CMK (cell line): ENCODE data around the gene C19orf85.

Experiments used
- DNase-seq: peaks from one replicate; pipeline ENCODE4 v3.0.0-alpha.2; 2010; ENCODE audit warnings: low read depth

Gene C19orf85

DNA sequence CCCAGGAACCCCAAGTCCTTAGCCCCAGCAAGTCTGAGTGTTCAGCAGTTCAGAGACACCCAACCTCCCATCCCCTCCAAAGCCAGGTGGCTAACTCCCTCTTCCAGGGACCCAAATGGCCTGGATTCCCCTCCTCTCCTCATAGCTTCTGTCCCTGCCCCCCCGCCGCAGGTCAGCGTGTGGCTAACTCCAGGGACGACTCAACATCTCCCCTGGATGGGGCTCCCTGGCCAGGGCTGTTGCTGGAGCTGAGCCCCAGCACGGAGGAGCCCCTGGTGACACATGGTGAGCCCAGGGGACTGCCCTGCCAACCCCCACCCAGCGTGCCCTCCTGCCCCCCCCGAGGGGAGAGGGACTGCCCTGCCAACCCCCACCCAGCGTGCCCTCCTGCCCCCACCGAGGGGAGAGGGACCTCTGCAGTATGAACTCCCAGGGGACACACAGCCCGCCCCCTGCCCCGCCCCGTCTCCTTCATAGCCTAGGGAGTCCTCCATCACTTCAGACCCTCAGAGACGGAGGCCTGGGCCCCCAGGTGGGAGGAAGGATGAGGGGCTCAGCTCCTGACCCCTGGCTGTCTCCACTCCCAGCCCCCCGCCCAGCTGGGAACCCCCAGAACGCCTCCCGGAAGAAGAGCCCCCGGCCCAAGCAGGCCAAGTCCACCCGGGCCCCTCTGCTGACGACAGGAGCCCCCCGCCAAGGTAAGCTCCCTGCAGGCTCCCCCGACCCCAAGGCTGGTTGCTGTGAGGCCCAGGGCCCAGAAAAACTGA lies 25.3 kb upstream of the C19orf85 start:
- DNase-seq, result no peak

DNA sequence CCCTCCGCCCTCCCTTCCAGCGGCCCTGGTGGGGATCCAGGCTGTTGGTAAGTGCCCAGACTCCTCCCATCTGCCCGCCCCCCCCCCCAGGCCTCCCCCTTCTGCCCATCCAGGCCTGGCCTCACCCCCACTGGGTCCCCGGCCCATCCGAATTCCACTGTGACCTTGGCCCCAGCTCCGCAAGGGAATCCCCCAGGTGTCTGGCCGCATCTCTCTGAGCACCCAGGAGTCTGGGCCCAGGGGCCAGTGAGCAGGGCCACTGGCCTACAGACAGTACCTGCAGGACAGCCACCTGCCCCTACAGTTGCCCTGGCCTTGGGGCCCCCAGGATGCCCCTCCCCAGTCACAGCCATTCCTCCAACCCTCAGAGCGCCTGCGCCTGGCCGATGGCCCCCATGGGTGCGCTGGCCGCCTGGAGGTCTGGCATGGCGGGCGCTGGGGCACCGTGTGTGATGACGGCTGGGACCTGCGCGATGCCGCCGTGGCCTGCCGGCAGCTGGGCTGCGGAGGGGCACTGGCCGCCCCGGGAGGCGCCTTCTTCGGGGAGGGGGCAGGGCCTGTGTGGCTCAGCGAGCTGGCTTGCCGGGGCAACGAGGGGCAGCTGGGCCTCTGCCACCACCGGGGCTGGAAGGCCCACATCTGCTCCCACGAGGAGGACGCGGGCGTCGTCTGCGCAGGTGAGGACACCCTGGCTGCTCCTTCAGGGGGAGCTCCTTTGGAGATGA lies 24.6 kb upstream of the C19orf85 start:
- DNase-seq, result no peak

DNA sequence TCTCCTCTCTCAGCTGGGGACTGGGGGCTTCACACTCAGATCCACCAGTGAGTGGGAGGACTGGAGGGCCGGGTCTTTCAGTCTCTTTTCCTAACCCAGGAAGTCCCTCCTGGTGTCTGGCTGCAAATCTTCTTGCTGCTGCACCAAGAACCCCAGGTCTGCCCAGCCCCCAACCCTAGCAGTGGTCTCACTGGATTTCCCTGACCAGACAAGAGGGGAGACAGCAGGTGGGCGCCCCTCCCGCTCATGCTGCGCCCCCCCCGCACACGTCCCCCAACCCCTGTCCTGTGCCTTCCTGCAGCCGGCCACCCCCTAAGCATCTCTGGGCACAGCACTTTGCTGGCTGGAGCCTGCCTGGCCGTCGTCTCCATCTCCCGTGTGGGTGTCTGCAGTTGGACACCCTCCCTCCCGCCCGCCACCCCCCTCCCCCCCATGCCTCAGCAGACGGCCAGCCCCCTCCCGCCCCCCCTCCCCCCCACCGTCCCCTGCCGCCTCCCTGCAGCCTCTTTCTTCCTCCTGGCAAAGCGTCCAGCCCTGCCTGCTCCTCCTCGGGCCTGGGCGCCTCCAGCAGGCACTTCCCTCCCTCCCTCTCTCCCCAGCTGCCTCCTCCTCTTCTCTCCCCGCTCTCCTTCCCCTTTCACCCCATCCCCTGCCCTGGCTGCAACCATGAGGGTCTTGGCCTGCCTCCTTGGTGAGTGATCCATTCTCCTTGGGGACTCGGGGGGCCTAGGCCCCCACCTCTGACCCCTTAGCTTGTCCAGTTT lies 23.6 kb upstream of the C19orf85 start, which contains the start of gene SSC5D:
SSC5D (plus strand) TSS at position 513 of the 764 bp plus-strand sequence; CDS start at position 667, 154 bp downstream.
- no peak for DNase-seq

DNA sequence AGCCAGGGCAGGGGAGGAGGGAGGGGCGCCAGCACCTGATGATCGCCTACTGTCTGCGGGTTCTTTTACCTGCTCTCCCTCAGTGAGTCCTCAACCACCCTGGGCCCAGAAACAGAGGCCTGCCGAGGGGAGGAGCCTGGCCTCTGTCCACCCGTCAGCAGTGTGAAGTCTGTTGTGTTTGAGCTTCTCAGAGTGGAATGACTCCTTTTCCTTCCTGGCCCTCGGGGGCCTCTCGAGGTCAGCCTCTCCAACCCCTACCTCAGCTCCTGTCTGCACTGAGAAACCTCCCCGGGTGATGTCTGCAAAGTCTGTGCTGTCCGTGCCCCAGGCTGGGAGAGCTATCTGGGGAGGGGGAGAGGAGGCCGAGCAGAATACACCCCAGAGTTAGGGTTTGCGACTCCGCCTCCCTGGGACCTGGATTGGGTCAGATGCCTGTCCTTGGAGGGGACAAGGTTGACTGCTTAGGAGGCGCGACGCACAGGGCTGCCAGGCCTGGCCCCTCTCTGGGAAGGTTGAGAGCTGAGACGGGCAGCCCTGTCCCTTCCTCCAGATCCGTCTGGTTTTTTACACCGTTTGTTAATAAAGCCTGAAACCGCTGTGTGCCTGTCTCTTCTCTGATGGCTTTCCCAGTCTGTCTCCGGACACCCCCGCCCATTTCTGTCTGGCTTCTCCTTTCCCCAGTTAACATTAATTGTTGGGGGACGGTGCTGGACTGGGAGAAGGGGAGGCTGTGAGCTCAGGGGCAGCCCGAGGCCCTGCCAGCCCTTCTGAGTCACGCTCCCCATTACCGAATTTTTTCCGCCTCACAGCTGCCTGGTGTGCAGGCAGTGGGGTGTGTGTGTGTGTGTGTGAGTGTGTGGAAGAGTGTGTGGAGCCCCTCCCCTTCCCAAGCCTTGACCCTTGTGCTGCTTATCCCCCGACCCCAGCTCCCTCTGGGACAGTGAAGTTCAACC lies 22.7 kb upstream of the C19orf85 start:
- DNase-seq, result no peak

- no peak for DNase-seq
Observed at GRCh38 chr19:55486043-55486970, 21.8 kb upstream of the C19orf85 start.

DNA sequence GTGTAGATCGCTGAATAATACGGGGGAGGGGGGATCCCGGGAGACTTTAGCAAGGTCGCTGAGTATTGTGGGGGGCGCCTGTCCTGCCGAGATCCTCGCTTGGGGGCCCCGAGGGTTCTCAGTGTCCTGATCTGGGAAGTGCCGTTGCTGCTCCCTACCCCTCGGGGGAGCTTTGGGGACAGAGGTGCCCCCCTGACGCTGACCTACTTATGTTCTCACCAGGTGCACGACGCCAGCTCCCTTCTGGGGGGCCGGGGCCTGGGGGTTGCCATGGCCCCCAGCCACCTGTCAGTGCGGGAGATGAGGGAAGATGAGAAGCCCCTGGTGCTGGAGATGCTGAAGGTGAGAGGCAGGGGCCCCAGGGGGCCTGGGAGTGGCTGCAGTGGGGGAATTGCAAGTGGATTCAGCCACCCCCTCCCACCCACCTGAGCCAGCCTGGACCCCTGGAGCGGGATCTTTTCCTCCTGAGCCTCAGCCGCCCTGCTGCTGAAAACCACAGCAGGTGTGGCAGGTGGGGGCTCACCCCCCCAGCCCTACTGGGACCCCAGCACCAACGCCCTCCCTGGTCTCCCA lies 21.0 kb upstream of the C19orf85 start:
- DNase-seq, result no peak

DNA sequence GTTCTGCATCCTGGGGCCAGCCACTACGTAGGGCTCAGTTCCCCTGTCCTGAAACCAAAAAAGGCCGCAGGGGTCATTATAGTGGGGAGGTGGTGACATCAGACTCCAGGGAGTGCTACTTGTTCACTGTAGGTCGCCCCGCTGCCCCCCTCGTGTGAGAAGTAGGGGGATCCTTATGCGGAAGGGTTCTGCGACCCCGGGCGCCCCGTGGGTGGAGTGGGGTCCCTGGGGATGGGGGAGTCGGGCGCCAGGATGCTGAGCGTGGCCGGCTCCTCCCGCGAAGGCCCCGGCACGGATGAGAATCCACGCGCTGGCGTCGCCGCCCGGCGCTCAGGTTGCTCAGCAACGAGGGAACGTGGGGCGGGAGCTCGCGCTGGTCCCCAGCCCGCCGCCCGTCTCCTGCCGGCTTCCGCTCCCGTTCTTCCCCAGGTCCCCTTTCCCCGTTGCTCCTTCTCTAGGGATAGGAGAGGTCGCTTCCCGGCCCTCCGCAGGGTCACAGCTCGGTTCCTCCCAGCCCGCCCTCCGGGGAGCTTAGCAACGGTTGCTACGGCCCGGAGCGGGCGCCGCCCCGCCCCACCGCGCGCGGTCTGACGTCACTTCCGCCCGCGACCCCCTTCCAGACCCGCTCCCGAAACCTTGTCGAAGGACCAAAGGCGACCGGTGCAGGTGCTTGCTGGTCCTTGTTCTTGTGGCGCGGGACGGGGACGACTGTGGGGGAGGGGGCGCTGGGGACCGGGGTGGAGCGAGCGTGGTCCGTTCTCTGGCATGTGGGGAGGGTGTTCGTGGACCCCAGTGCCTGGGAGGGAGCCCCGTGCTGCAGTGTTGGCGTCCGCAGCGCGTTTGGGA lies 20.3 kb upstream of the C19orf85 start, which contains the start of gene NAT14:
NAT14 (plus strand) TSS at position 596 of the 846 bp plus-strand sequence. CDS start 521 bp downstream, outside the sequence.
- peak; percentile 83 for DNase-seq

DNA sequence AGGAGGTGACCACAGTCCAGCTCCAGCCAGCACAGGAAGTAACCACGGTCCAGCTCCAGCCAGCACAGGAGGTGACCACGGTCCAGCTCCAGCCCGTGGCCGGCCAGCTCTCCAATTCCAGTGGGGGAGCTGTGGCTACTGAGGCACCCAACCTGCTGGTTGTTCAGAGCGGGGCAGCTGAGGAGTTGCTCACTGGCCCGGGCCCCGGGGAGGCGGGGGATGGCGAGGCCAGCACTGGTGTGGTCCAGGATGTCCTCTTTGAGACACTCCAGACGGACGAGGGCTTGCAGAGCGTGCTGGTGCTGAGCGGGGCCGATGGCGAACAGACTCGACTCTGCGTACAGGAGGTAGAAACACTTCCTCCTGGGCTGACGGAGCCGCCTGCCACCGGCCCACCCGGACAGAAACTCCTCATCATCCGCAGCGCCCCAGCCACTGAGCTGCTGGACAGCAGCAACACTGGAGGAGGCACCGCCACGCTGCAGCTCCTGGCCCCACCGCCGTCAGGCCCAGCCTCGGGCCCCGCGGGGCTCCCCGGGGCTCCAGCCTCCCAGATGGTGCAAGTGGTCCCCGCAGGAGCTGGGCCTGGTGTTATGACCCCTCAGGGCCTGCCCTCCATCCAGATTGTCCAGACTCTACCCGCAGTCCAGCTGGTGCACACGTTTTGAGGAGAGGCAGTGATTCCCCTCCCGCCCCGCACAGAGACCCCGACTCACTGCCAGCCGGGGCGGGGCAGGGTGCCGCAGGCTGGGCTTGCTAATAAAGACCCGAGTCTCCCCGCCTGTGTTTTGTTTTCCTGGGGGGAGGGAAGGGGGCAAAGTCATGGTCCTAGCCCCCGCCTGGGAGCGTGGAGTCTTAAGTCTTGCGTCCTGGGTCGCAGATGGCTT lies 19.4 kb upstream of the C19orf85 start:
- no peak for DNase-seq

- no peak for DNase-seq
Observed at GRCh38 chr19:55482967-55483705, 18.6 kb upstream of the C19orf85 start.

DNA sequence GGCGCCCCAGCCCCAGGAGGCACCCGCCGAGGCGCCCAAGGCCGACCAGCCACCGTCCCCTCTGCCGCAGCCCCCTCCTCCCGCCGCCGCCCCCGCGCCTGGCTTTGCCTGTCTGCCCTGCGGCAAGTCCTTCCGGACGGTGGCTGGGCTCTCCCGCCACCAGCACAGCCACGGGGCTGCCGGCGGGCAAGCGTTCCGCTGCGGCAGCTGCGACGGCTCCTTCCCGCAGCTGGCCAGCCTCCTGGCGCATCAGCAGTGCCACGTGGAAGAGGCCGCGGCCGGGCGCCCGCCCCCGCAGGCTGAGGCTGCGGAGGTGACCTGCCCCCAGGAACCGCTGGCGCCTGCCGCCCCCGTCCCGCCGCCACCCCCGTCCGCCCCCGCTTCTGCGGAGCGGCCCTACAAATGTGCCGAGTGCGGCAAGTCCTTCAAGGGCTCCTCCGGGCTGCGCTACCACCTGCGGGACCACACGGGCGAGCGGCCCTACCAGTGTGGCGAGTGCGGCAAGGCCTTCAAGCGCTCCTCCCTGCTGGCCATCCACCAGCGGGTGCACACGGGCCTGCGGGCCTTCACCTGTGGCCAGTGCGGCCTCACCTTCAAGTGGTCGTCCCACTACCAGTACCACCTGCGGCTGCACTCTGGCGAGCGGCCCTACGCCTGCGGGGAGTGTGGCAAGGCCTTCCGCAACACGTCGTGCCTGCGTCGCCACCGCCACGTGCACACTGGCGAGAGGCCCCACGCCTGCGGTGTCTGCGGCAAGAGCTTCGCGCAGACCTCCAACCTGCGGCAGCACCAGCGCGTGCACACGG lies 17.8 kb upstream of the C19orf85 start:
- no peak for DNase-seq

GRCh38 chr19:55481794-55482155 lies 17.2 kb upstream of the C19orf85 start:
- DNase-seq, result no peak

DNA sequence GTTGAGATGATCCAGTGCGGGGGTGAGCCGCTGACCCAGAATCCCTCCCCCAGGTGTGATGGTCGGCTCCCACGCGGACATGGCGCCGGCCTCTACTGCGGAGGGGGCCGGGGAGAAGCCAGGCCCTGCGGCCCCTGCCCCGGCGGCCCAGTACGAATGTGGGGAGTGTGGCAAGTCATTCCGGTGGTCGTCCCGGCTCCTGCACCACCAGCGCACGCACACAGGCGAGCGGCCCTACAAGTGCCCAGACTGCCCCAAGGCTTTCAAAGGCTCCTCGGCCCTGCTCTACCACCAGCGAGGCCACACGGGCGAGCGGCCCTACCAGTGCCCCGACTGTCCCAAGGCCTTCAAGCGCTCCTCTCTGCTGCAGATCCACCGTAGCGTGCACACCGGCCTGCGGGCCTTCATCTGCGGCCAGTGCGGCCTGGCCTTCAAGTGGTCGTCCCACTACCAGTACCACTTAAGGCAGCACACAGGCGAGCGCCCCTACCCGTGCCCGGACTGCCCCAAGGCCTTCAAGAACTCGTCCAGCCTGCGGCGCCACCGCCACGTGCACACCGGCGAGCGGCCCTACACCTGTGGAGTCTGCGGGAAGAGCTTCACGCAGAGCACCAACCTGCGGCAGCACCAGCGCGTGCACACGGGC lies 16.7 kb upstream of the C19orf85 start:
- DNase-seq, result no peak

DNA sequence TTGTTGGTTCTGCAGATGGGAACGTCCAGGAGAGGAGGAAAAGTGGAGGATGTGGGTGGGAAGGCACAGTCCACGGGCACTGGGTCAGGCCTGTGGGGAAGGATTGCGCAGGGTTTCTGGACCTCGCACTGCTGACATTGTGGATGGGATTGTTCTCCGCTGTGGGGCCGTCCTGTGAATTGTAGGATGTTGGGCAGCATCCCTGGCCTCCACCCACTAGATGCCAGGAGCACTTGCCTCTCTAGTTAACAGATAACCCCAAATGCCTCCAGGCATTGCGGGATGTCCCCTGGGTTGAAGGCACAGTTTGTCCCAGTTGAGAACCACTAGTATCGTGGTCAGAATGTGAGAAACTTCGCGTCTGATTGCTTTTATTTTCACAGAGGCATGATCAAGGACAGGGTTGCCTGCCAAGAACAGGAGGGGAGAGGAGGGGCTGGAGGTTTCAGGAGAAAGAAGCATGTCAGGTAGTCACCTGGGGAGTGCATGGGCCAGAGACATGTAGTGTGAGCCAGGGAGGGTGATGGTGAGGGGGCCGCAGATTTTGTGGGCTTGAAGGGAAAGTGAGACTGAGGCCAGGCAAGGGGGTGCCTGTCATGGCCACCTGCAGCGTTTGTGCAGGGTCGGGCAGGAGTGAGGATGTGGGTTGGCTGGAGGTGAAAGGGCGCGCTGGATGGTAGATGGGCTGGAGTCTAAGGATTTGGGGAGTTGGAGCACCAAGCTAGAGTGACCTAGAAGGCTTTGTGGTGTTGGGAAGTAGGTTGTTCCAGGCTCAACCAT lies 15.1 kb upstream of the C19orf85 start:
- no peak for DNase-seq

- no peak for DNase-seq
Observed at GRCh38 chr19:55479045-55479444, 14.5 kb upstream of the C19orf85 start.

DNA sequence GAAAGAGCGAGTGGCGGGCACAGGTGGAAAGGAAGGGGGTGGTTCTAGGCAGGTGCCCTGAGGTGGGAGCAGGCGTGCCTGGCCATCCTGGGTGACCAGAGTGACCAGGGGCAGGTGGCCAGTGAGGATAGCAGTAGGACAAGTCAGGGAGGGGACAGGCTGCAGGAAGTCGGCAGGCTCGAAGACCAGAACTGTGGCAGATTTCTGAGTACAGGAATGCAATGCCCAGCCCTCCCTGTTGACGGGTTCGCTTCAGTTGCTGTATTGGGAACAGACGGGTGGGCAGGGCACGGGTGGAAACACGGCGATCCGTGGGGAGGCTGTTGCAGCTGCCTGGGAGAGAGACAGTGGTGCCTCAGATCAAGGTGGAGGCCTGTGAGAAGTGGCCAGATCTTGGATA lies 13.8 kb upstream of the C19orf85 start:
- DNase-seq, result no peak
